Small intestine (tissue), 7 donors: ENCODE measurements around the gene DENR. TPM values are rescaled to one million over a fixed set of nuclear protein-coding genes. Genes with fewer than 3 reads are reported as not detected.
"Not testable (repeated sequence)": the region's sequence is repeated elsewhere in the genome, so short reads cannot be mapped to it uniquely, and the experiment has no call there.

ENCODE experiments used
- DNase-seq, 2 donors: peaks; one replicate each; pipeline versions ENCODE4 v3.0.0 to v3.0.0-alpha.2; 2013
- FAIRE-seq: peaks from 2 replicates; lab custom pipeline; 2012; peaks lifted over from hg19 to GRCh38; lab: Jason Lieb, UNC
- H3K27ac ChIP-seq, 3 donors: one replicate each; pipeline ENCODE4 v1.5.1; 2013; ENCODE audit warnings: low read length in 2 of 3, mild to moderate bottlenecking in 2 of 3, control low read depth in 1 of 3, inconsistent platforms in 1 of 3, low read depth in 1 of 3, moderate library complexity in 1 of 3
- H3K27me3 ChIP-seq, 3 donors: one replicate each; pipeline ENCODE4 v1.6.1; 2013; ENCODE audit warnings: low read length in 3 of 3, inconsistent platforms in 1 of 3; ENCODE audit not compliant: control insufficient read depth in 3 of 3, insufficient read depth in 3 of 3
- H3K36me3 ChIP-seq, 3 donors: one replicate each; pipeline ENCODE4 v1.6.1; 2013; ENCODE audit warnings: low read length in 3 of 3, inconsistent platforms in 1 of 3, low read depth in 1 of 3, mild to moderate bottlenecking in 1 of 3, moderate library complexity in 1 of 3; ENCODE audit not compliant: control insufficient read depth in 3 of 3, insufficient read depth in 2 of 3
- H3K4me1 ChIP-seq, 3 donors: one replicate each; pipeline ENCODE4 v1.6.1; 2013; ENCODE audit warnings: low read length in 2 of 3, inconsistent platforms in 1 of 3, low read depth in 1 of 3, mild to moderate bottlenecking in 1 of 3, moderate library complexity in 1 of 3; ENCODE audit not compliant: control insufficient read depth in 3 of 3, insufficient read depth in 2 of 3
- H3K4me3 ChIP-seq, 3 donors: one replicate each; pipeline ENCODE4 v1.5.1; 2013; ENCODE audit warnings: low read length in 3 of 3, control low read depth in 1 of 3, inconsistent platforms in 1 of 3, low read depth in 1 of 3, mild to moderate bottlenecking in 1 of 3, moderate library complexity in 1 of 3
- H3K9me3 ChIP-seq, 2 donors: one replicate each; pipeline ENCODE4 v1.6.1; 2013; ENCODE audit warnings: low read depth in 1 of 2, low read length in 1 of 2; ENCODE audit not compliant: control insufficient read depth in 2 of 2, insufficient read depth in 1 of 2
- WGBS, 3 donors: extraction: QIAGEN DNeasy Blood & Tissue Kit; methylation state at CpG; one replicate each; pipeline ENCODE4 v1.1.7; 2013; 5-methylcytosine and 5-hydroxymethylcytosine counted together
- polyA plus RNA-seq, 4 donors: library from polyadenylated mRNA; stranded (reverse) in 3 of 4; unstranded in 1 of 4; fragments of 200-250 nt in 3 of 4; fragments of 120-200 nt in 1 of 4; gene quantifications; one replicate each; pipeline versions ENCODE4 v1.2.1 to v1.2.3, GENCODE V29; 2013
- donor health status: healthy with polysubstance abuse.
- donor health status: control.
- donor health status: control.
- donor health status: Bipolar disorder and iron deficiency.
- donor health status: healthy.

The DENR gene
- polyA plus RNA-seq, 4 donors = 23.7 to 56.0 (median 31.7) TPM

DNA sequence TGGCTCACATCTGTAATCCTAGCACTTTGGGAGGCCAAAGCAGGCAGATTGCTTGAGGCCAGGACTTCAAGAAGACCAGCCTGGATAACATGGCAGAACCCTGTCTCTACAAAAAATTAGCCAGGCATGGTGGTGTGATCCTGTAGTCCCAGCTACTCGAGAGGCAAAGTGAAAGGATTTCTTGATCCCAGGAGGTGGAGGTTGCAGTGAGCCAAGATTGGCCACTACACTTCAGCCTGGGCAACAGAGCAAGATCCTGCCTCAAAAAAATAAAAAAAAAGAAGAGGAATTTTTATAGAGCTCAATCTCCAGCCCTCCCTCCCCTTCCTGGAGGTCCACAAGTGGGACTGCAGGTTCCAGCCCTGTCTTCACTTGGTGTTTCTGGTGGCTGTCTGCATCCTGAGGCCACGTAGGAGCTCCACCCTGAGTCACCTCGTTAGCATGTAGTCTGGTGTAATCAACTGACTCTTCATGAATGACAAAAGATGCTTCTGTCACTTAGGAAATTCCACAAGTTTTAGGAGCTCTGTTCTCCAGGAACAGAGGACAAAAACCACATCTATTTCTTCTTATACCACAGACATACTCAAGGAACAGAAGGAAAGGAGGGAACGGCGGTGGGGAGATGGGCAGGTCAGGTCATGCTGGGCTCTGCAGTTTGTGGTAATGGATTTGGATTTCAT lies 37.9 kb downstream of the DENR start:
- no peaks in the 10 kb centered on the region for H3K9me3 ChIP-seq
- FAIRE-seq (no peak), DNase-seq (no peak)
- H3K27me3 ChIP-seq = no peaks in the 10 kb centered on the region
- 78 to 81% (median 79%) methylated on average over 5 of the region's 5 CpGs for WGBS, 3 donors
- no peaks in the 10 kb centered on the region for H3K36me3 ChIP-seq
- no peaks in the 10 kb centered on the region for H3K4me1 ChIP-seq
- no peak overlapping the region for H3K27ac ChIP-seq
- no peak overlapping the region for H3K4me3 ChIP-seq

GRCh38 chr12:122793685-122794106 lies 41.1 kb downstream of the DENR start:
- no peaks in the 10 kb centered on the region for H3K36me3 ChIP-seq
- H3K4me3 ChIP-seq = no peak overlapping the region
- no peak overlapping the region for H3K27ac ChIP-seq
- no peak for FAIRE-seq
- no peaks in the 10 kb centered on the region for H3K9me3 ChIP-seq
- peak; percentile 68 for DNase-seq
- H3K4me1 ChIP-seq = no peaks in the 10 kb centered on the region
- WGBS, 3 donors = 11 to 19% (median 11%) methylated on average over 10 of the region's 10 CpGs
- H3K27me3 ChIP-seq = no peaks in the 10 kb centered on the region

DNA sequence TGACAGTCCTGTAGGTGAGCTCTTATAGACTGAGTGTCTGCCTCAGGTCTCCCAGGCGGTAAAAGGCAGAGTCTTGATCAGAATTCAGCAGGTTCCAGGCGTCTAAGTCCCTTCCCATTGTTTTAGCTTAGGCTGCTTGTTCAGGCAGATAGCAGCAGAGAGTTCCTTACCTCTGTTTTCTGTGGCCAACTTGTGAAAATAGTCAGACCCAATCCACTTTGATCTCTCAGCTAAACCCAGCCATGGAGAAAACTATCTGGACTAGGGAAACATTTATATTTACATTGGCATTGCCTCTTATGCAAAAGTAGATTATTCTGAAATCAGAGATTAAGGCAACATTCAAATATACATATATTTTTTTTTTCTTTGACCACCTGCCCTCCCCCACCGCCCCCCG lies 43.2 kb downstream of the DENR start:
- Histone ChIP-seq H3K27me3 (no peaks in the 10 kb centered on the region), H3K4me1 (no peaks in the 10 kb centered on the region), H3K9me3 (no peaks in the 10 kb centered on the region), H3K36me3 (no peaks in the 10 kb centered on the region), H3K4me3 (no peak overlapping the region), H3K27ac (no peak overlapping the region)
- DNase-seq (no peak), FAIRE-seq (no peak)
- 85 to 90% (median 86%) methylated on average over 4 of the region's 4 CpGs for WGBS, 3 donors

DNA sequence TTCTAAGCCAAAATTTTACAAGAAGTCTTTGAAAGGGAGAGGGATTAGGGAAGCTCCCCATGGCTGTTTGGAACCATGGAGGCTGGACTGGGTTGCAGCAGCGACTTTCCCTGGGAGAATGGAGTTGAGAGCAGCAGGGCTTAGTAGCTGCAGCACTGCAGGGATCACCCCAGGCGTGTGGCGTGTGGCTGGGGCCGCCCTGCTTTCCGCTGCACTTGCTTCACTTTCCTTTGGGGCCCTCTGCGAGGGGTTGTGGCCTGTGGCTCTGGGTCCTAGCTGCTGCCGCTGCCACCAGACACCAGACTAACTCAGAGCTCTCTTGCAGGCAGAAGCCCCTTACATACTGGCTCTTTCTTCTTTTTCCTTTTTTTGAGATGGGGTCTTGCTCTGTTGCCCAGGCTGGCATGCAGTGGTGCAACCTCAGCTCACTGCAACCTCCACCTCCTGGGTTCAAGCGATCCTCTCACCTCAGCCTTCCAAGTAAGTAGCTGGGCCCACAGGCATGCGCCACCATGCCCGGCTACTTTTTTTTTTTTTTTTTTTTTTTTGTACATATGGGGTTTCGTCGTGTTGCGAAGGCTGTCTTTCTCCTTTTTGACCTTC lies 47.1 kb downstream of the DENR start:
- DNase-seq (no peak), FAIRE-seq (no peak)
- H3K27ac ChIP-seq = no peak overlapping the region
- H3K9me3 ChIP-seq = no peaks in the 10 kb centered on the region
- H3K4me1 ChIP-seq = no peaks in the 10 kb centered on the region
- H3K27me3 ChIP-seq = no peaks in the 10 kb centered on the region
- H3K36me3 ChIP-seq = no peaks in the 10 kb centered on the region
- WGBS, 3 donors = 83 to 94% (median 84%) methylated on average over 13 of the region's 13 CpGs
- H3K4me3 ChIP-seq = no peak overlapping the region

GRCh38 chr12:122803937-122804336 lies 51.3 kb downstream of the DENR start:
- Histone ChIP-seq H3K4me1 (no peaks in the 10 kb centered on the region), H3K9me3 (no peaks in the 10 kb centered on the region), H3K36me3 (no peaks in the 10 kb centered on the region), H3K27me3 (no peaks in the 10 kb centered on the region), H3K27ac (no peak overlapping the region), H3K4me3 (no peak overlapping the region)
- DNase-seq (no peak), FAIRE-seq (no peak)
- 33 to 61% (median 54%) methylated on average over 7 of the region's 7 CpGs for WGBS, 3 donors

GRCh38 chr12:122804957-122805356 lies 52.3 kb downstream of the DENR start:
- not testable (repeated sequence) for H3K9me3 ChIP-seq, H3K4me1 ChIP-seq

GRCh38 chr12:122807651-122808050 lies 55.0 kb downstream of the DENR start:
- no peaks in the 10 kb centered on the region for H3K9me3 ChIP-seq
- no peak for FAIRE-seq
- H3K27me3 ChIP-seq = no peaks in the 10 kb centered on the region
- no peak for DNase-seq
- no peak overlapping the region for H3K27ac ChIP-seq
- 84 to 100% (median 91%) methylated on average over 1 of the region's 1 CpG for WGBS, 3 donors
- no peak overlapping the region for H3K4me3 ChIP-seq
- H3K36me3 ChIP-seq = no peaks in the 10 kb centered on the region
- H3K4me1 ChIP-seq = no peaks in the 10 kb centered on the region

More at GRCh38 chr12:122804957-122805356, 52.3 kb downstream of the DENR start:
- not testable (repeated sequence) for DNase-seq, FAIRE-seq, H3K4me3 ChIP-seq, H3K27me3 ChIP-seq, H3K36me3 ChIP-seq, H3K27ac ChIP-seq
- WGBS, 3 donors = 91 to 96% (median 95%) methylated on average over 7 to 9 of the region's 9 CpGs

- FAIRE-seq (no peak), DNase-seq (no peak)
- Histone ChIP-seq H3K27me3 (no peaks in the 10 kb centered on the region), H3K36me3 (no peaks in the 10 kb centered on the region), H3K9me3 (no peaks in the 10 kb centered on the region), H3K27ac (no peak overlapping the region), H3K4me3 (no peak overlapping the region), H3K4me1 (no peaks in the 10 kb centered on the region)
- WGBS, 3 donors = 61 to 67% (median 63%) methylated on average over 3 of the region's 3 CpGs
Measured at GRCh38 chr12:122811777-122812176, 59.2 kb downstream of the DENR start.
